Spleen (tissue), 11 donors: ENCODE data around the gene ANKRD44. TPM values are rescaled to one million over a fixed set of nuclear protein-coding genes. Genes with fewer than 3 reads are reported as not detected.

Experiments
- DNase-seq: peaks from one replicate; pipeline ENCODE4 v3.0.0-alpha.2; 2020
- H3K27ac ChIP-seq, 8 donors: fragments of 200-600 bp; sonication (generic) in 7 of 8; 1 replicate in 4 of 8; 2 replicates in 4 of 8; pipeline versions ENCODE4 v1.5.0 to v1.8.0; 2016 to 2021; ENCODE audit warnings: inconsistent platforms in 4 of 8, mild to moderate bottlenecking in 4 of 8, moderate library complexity in 1 of 8
- H3K27me3 ChIP-seq, 7 donors: fragments of 200-600 bp; sonication (generic) in 6 of 7; replicated peaks in 1 of 7; 1 replicate in 4 of 7; 2 replicates in 3 of 7; pipeline versions ENCODE4 v1.5.0 to v1.8.0; 2016 to 2021; ENCODE audit warnings: inconsistent platforms in 3 of 7, mild to moderate bottlenecking in 1 of 7
- H3K36me3 ChIP-seq, 6 donors: fragments of 200-600 bp; sonication (generic) in 5 of 6; 1 replicate in 4 of 6; 2 replicates in 2 of 6; pipeline versions ENCODE4 v1.5.0 to v1.8.0; 2016 to 2021; ENCODE audit warnings: inconsistent platforms in 2 of 6
- H3K4me1 ChIP-seq, 6 donors: fragments of 200-600 bp; sonication (generic) in 5 of 6; 1 replicate in 3 of 6; 2 replicates in 3 of 6; pipeline versions ENCODE4 v1.5.0 to v1.8.0; 2016 to 2021; ENCODE audit warnings: inconsistent platforms in 3 of 6
- H3K4me3 ChIP-seq, 8 donors: fragments of 200-600 bp; sonication (generic) in 7 of 8; 1 replicate in 4 of 8; 2 replicates in 4 of 8; pipeline versions ENCODE4 v1.5.0 to v1.8.0; 2016 to 2021; ENCODE audit warnings: inconsistent platforms in 4 of 8, mild to moderate bottlenecking in 4 of 8, moderate library complexity in 2 of 8
- H3K9me3 ChIP-seq, 8 donors: fragments of 200-600 bp; sonication (generic) in 7 of 8; 1 replicate in 4 of 8; 2 replicates in 4 of 8; pipeline versions ENCODE4 v1.5.0 to v1.8.0; 2016 to 2021; ENCODE audit warnings: inconsistent platforms in 4 of 8
- CTCF ChIP-seq, 11 experiments: fragments of 200-600 bp in 7 of 11; fragments of 450-650 bp in 4 of 11; sonication (generic) in 4 of 11; IDR thresholded peaks in 8 of 11; conservative IDR thresholded peaks in 3 of 11; 1 replicate in 7 of 11; 2 replicates in 4 of 11; pipeline versions ENCODE4 v1.4.0 to v1.8.0; 2016 to 2021; ENCODE audit warnings: antibody characterized with exemption in 11 of 11, inconsistent platforms in 4 of 11, mild to moderate bottlenecking in 1 of 11
- POLR2A ChIP-seq, 3 donors: fragments of 450-650 bp; IDR thresholded peaks; one replicate each; pipeline ENCODE4 v1.5.1; 2017; ENCODE audit warnings: antibody characterized with exemption in 3 of 3, mild to moderate bottlenecking in 1 of 3
- POLR2AphosphoS5 ChIP-seq, 3 donors: sonication (generic); formaldehyde crosslinking; IDR thresholded peaks; one replicate each; pipeline ENCODE4 v1.5.1; 2017; ENCODE audit warnings: antibody characterized with exemption in 3 of 3
- WGBS, 5 donors: extraction: QIAGEN DNeasy Blood & Tissue Kit in 3 of 5; methylation state at CpG; one replicate each; pipeline versions ENCODE4 v1.1.5 to v1.1.7; 2013 to 2018; 5-methylcytosine and 5-hydroxymethylcytosine counted together
- intact Hi-C: fragments of 100-400 bp; cut with DNase I; formaldehyde crosslinking; loops from one replicate; pipeline ENCODE4 v1.15.0; 2023; ENCODE audit warnings: low total_unique reads
- polyA plus RNA-seq, 3 donors: library from polyadenylated mRNA; stranded (reverse); fragments of 200-250 nt; gene quantifications; one replicate each; pipeline ENCODE4 v1.2.1, GENCODE V29; 2013
- total RNA-seq, 7 donors: library from RNA; depleted of rRNA in 3 of 7; stranded (reverse); fragments of >200 nt in 3 of 7; fragmentation: NEBNext Ultra II Directional in 4 of 7; extraction: Animal tissue kit (Norgen Biotek cat#: 25700) in 4 of 7; gene quantifications; one replicate each; pipeline versions ENCODE4 v1.1.0 to v1.2.1, GENCODE V29; 2016 to 2021
- donor health status: healthy with polysubstance abuse.
- donor health status: DM: no; HTN: no; CAD: no; lungs with moderate emphysema.
- donor health status: DM: no; HTN: no; CAD: no.
- donor health status: Bipolar disorder and iron deficiency.
- donor health status: healthy.
- donor health status: DM: no; HTN: no; CAD: no.
- donor health status: DM: yes; HTN: yes; CAD: no.

Gene ANKRD44
- total and polyA plus RNA-seq, 10 donors = 16.0 to 183 (median 140) TPM

DNA sequence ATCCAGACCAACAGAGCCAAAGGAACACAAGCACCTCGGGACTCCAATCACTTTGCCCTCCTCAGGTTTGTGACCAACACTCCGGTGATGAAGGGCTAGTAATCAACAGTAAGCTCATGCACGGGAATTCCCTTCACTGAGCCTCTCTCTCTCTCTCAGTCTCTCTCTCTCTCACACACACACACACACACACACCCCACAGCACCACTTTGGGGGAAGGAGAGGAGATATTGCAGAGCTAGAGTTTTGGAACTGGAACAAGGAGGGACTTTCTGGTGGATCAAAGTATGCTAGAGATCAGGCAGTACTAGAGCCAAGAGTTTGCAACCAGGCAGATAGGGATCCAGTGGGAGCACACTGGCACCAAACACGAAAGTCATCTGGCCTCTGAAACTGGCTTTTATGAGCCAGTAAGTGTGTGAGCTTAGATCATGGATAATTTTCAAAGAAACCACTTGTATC lies 98.7 kb downstream of the ANKRD44 start:
- intact Hi-C loops = no loop called here
- Histone ChIP-seq H3K4me1 (peaks cover 72 to 100% (median 100%) of the 10 kb centered on the region in 6 donors), H3K4me3 (peak overlapping the region in 1 of 8 donors; percentile 18), H3K9me3 (no peaks in the 10 kb centered on the region), H3K27ac (peak overlapping the region; percentile 69 to 93 (median 84)), H3K36me3 (peaks cover 0 to 5% (median 0%) of the 10 kb centered on the region in 6 donors), H3K27me3 (no peaks in the 10 kb centered on the region)
- 70 to 76% (median 71%) methylated on average over 4 of the region's 4 CpGs for WGBS, 5 donors
- DNase-seq = no peak
- TF ChIP-seq POLR2AphosphoS5 (IDR thresholded peaks at IDR 0.05) (no peak), POLR2A (IDR thresholded peaks at IDR 0.05) (no peak), CTCF (IDR thresholded peaks at IDR 0.05 in 8 of 11, conservative IDR thresholded peaks at IDR 0.05 in 3 of 11) (no peak)

DNA sequence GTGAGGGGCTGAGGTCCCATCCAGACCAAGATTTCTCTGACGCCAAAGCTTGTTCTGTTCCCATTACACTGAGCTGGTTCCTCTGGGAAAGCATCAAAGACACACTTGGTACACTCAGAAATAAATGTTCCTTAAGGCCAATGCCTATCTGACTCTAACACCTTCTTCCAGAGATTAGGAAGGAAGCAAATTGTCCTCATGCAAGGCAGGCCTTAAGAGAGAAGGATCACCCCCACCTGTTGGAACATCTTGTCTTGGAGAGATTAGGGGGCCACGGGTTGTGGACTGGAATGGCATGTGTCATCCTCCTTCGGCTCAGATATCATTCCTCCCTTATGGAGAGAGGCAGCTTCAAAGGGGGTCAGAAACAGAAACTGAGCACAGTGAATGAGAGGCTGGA lies 100.2 kb downstream of the ANKRD44 start:
- TF ChIP-seq POLR2AphosphoS5 (IDR thresholded peaks at IDR 0.05) (no peak), POLR2A (IDR thresholded peaks at IDR 0.05) (no peak), CTCF (IDR thresholded peaks at IDR 0.05 in 8 of 11, conservative IDR thresholded peaks at IDR 0.05 in 3 of 11) (no peak)
- Histone ChIP-seq H3K27me3 (no peaks in the 10 kb centered on the region), H3K27ac (peak overlapping the region; percentile 69 to 93 (median 84)), H3K4me1 (peaks cover 63 to 100% (median 100%) of the 10 kb centered on the region in 6 donors), H3K9me3 (no peaks in the 10 kb centered on the region), H3K36me3 (peaks cover 0 to 3% (median 0%) of the 10 kb centered on the region in 6 donors), H3K4me3 (peak overlapping the region in 1 of 8 donors; percentile 23)
- intact Hi-C loops = no loop called here
- no peak for DNase-seq
- 48 to 89% (median 58%) methylated on average over 3 of the region's 3 CpGs for WGBS, 5 donors

- Histone ChIP-seq H3K27ac (peak overlapping the region; percentile 69 to 93 (median 84)), H3K4me1 (peaks cover 59 to 100% (median 100%) of the 10 kb centered on the region in 6 donors)
- DNase-seq = no peak
These were observed 100.7 kb downstream of the ANKRD44 start for GRCh38 chr2:197209742-197210408.

More at GRCh38 chr2:197209742-197210408, 100.7 kb downstream of the ANKRD44 start:
- Histone ChIP-seq H3K9me3 (no peaks in the 10 kb centered on the region), H3K27me3 (no peaks in the 10 kb centered on the region), H3K36me3 (peaks cover 0 to 6% (median 0%) of the 10 kb centered on the region in 6 donors), H3K4me3 (peak overlapping the region in 1 of 8 donors; percentile 23)
- TF ChIP-seq CTCF (IDR thresholded peaks at IDR 0.05 in 8 of 11, conservative IDR thresholded peaks at IDR 0.05 in 3 of 11) (no peak), POLR2AphosphoS5 (IDR thresholded peaks at IDR 0.05) (no peak), POLR2A (IDR thresholded peaks at IDR 0.05) (no peak)
- 42 to 51% (median 47%) methylated on average over 6 of the region's 6 CpGs for WGBS, 5 donors
- intact Hi-C loops = no loop called here
